OCI-LY3 (cell line): ENCODE results near the gene ANTXR2.

Experiments
- CTCF ChIP-seq: fragments of 200-600, 300-600 bp; sonication (generic); IDR thresholded peaks from 2 replicates; pipeline ENCODE4 v1.5.1; 2014; ENCODE audit warnings: antibody characterized with exemption, low read length, low read depth
- EZH2phosphoT487 ChIP-seq: fragments of 200-600 bp; shearing (Covaris generic); IDR thresholded peaks from 2 replicates; pipeline ENCODE4 v1.6.1; 2018; ENCODE audit warnings: antibody characterized with exemption, mixed run types, low read depth

- TF ChIP-seq CTCF (no peak), EZH2phosphoT487 (no peak)
Measured at GRCh38 chr4:80016506-80016905, 56.5 kb downstream of the ANTXR2 start.
